ENCODE results near the gene STKLD1. TPM values are rescaled to one million over a fixed set of nuclear protein-coding genes. Genes with fewer than 3 reads are reported as not detected.

STKLD1 gene
- total and polyA plus RNA-seq, 4 donors = 0.40 to 3.1 (median 1.1) TPM

- TF ChIP-seq, protein P1, sequence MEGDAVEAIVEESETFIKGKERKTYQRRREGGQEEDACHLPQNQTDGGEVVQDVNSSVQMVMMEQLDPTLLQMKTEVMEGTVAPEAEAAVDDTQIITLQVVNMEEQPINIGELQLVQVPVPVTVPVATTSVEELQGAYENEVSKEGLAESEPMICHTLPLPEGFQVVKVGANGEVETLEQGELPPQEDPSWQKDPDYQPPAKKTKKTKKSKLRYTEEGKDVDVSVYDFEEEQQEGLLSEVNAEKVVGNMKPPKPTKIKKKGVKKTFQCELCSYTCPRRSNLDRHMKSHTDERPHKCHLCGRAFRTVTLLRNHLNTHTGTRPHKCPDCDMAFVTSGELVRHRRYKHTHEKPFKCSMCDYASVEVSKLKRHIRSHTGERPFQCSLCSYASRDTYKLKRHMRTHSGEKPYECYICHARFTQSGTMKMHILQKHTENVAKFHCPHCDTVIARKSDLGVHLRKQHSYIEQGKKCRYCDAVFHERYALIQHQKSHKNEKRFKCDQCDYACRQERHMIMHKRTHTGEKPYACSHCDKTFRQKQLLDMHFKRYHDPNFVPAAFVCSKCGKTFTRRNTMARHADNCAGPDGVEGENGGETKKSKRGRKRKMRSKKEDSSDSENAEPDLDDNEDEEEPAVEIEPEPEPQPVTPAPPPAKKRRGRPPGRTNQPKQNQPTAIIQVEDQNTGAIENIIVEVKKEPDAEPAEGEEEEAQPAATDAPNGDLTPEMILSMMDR (IDR thresholded peaks at IDR 0.05; ENCODE audit: control extremely low read depth, extremely low read depth) = no peak
- DNase-seq = peak in 2 of 3 donors; percentile 25 to 54
- WGBS, 2 donors = 82 to 83% methylated on average over 14 of the region's 14 CpGs
- H3K9ac ChIP-seq (ENCODE audit: insufficient read depth in 1 of 2, low read length in 2 of 2) = no peak overlapping the region
- ATAC-seq (ENCODE audit: insufficient read depth, low FRiP score) = no peak
- no peak overlapping the region for H3K27ac ChIP-seq (ENCODE audit: low read depth in 1 of 2, low read length in 1 of 2)
- peaks cover 12 to 54% (median 38%) of the 10 kb centered on the region in 4 donors for H3K36me3 ChIP-seq (ENCODE audit: control insufficient read depth in 4 of 4, insufficient read depth in 4 of 4, low read length in 4 of 4)
- H3K9me3 ChIP-seq (ENCODE audit: control insufficient read depth in 4 of 4, insufficient read depth in 3 of 4, low read length in 3 of 4) = no peaks in the 10 kb centered on the region
- peaks cover 2 to 18% (median 4%) of the 10 kb centered on the region in 5 donors for H3K4me1 ChIP-seq (ENCODE audit: control insufficient read depth in 5 of 5, insufficient read depth in 5 of 5, low read length in 5 of 5)
- no peak overlapping the region for H3K4me3 ChIP-seq
- H3K27me3 ChIP-seq (ENCODE audit: control insufficient read depth in 3 of 3, insufficient read depth in 3 of 3, low read length in 2 of 3) = no peaks in the 10 kb centered on the region
These were observed 24.1 kb upstream of the STKLD1 start for GRCh38 chr9:133351908-133352634.

DNA sequence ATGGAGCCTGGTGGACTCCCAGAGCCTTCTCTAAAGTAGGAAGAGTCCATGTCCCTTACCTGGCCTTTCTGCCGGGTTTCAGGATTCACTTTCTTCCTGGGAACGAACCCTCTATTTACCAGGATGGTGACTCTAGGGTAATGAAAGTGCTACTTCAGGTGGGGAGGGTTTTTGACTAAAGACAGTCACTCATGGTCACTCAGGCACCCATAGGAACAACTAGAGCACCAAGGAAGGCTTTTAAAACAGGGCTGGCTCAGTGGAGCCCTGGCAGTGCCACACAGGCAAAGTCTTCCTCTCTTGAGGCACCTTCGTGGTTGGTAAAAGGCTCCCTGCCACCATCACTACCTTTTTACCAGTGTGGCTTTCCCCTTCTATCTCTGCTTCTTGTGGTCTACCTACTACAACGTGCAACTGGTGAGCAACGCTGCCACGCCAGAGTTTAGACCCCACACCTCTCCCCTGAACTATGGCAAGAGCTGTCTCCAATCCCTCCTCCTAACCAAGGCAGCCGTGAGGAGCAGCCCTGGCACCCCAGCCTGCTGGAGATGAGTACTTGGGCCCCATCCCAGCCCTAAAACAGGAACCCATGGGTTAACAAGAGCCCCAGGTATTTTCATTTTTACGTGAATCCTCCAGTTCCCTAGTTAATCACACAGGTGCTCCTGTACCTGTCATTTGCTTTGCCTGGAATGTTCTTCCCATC lies 23.4 kb upstream of the STKLD1 start:
- no peak overlapping the region for H3K9ac ChIP-seq (ENCODE audit: insufficient read depth in 1 of 2, low read length in 2 of 2)
- DNase-seq (no peak), ATAC-seq (ENCODE audit: insufficient read depth, low FRiP score) (no peak)
- no peaks in the 10 kb centered on the region for H3K27me3 ChIP-seq (ENCODE audit: control insufficient read depth in 3 of 3, insufficient read depth in 3 of 3, low read length in 2 of 3)
- no peak overlapping the region for H3K4me3 ChIP-seq
- H3K4me1 ChIP-seq (ENCODE audit: control insufficient read depth in 5 of 5, insufficient read depth in 5 of 5, low read length in 5 of 5) = peaks cover 3 to 26% (median 6%) of the 10 kb centered on the region in 5 donors
- no peak overlapping the region for H3K27ac ChIP-seq (ENCODE audit: low read depth in 1 of 2, low read length in 1 of 2)
- H3K36me3 ChIP-seq (ENCODE audit: control insufficient read depth in 4 of 4, insufficient read depth in 4 of 4, low read length in 4 of 4) = peaks cover 12 to 54% (median 38%) of the 10 kb centered on the region in 4 donors
- TF ChIP-seq, protein P1 (IDR thresholded peaks at IDR 0.05; ENCODE audit: control extremely low read depth, extremely low read depth) = no peak
- 80 to 86% methylated on average over 8 of the region's 8 CpGs for WGBS, 2 donors
- no peaks in the 10 kb centered on the region for H3K9me3 ChIP-seq (ENCODE audit: control insufficient read depth in 4 of 4, insufficient read depth in 3 of 4, low read length in 3 of 4)

DNA sequence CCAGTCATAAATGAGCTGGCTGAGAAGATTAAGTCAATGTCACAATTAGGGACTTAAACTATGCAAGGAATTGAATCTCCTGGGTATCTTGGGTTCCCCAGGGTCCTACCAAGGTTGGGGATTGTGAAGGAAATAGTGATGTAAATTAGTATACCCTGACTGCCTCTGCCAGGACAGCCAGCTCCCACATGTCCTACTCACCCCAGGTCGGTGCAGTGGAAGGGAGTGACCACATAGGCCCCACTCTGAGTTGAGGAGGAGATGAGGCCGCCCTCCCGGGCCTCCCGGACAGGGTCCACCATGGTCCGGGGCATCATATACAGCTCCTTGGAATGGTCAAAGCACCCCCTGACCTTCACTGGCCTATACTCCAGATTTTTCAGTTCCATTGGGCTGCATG lies 22.6 kb upstream of the STKLD1 start:
- H3K4me1 ChIP-seq (ENCODE audit: control insufficient read depth in 5 of 5, insufficient read depth in 5 of 5, low read length in 5 of 5) = peaks cover 3 to 27% (median 7%) of the 10 kb centered on the region in 5 donors
- ATAC-seq (ENCODE audit: insufficient read depth, low FRiP score) (no peak), DNase-seq (no peak)
- peaks cover 12 to 48% (median 39%) of the 10 kb centered on the region in 4 donors for H3K36me3 ChIP-seq (ENCODE audit: control insufficient read depth in 4 of 4, insufficient read depth in 4 of 4, low read length in 4 of 4)
- H3K4me3 ChIP-seq = no peak overlapping the region
- H3K9ac ChIP-seq (ENCODE audit: insufficient read depth in 1 of 2, low read length in 2 of 2) = no peak overlapping the region
- H3K27ac ChIP-seq (ENCODE audit: low read depth in 1 of 2, low read length in 1 of 2) = no peak overlapping the region
- no peaks in the 10 kb centered on the region for H3K9me3 ChIP-seq (ENCODE audit: control insufficient read depth in 4 of 4, insufficient read depth in 3 of 4, low read length in 3 of 4)
- 89 to 91% methylated on average over 5 of the region's 5 CpGs for WGBS, 2 donors
- H3K27me3 ChIP-seq (ENCODE audit: control insufficient read depth in 3 of 3, insufficient read depth in 3 of 3, low read length in 2 of 3) = no peaks in the 10 kb centered on the region
- TF ChIP-seq, protein P1 (IDR thresholded peaks at IDR 0.05; ENCODE audit: control extremely low read depth, extremely low read depth) = no peak

All from lung (tissue), 12 donors.